ENCODE results near the gene MINK1.

DNA sequence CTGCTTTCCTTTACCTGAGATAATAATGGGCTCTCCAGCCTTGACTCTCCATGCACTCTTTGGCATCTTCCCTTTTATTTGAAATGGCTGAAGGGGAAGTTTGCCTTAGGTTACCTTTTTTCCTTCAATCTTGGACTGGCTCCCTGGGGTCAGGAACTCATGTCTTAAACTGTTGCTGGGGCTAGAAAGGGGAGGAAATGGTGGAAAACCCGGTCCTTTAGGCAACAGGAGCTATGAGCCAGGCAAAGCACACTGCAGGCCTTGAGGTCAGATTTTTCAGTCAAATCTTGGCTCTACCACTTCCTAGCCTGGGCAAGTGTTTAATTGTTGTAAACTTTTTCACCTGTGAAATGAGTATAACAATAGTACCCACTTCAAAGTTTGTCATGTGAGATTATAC, 30.2 kb downstream of the MINK1 start:
- TF ChIP-seq SIX5 (IDR thresholded peaks at IDR 0.05; ENCODE audit: low read depth, low read length, severe bottlenecking) (no peak), HDGF (IDR thresholded peaks at IDR 0.05) (no peak), EP300 (IDR thresholded peaks at IDR 0.05; ENCODE audit: borderline replicate concordance in 1 of 2, control insufficient read depth in 1 of 2, low read depth in 2 of 2, low read length in 2 of 2) (no peak)
